ENCODE results near the gene FHOD3.

Gene FHOD3

DNA sequence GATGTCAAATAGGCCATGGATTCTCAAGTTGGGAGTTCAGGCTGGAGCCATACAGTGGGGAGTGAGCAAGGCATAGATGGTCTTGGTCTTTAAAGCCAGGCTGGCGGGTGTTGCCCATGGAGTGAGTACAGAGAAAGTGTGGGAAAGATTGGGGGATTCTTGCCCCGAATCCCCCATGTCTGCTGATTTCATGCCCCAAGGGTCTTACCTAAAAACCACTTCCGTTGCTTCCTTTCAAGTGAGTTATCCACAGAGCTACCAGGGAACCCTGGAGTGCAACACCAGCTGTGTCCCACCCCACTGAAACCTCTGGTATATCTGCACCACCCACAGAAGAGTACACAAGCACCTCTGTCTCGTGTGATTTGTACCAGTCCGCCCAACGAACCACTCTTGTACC, 31.4 kb downstream of the FHOD3 start:
- Histone ChIP-seq H2AFZ (ENCODE audit: low read length) (no peak overlapping the region), H3K27me3 (replicated peaks; ENCODE audit: insufficient read depth, low read length) (no peaks in the 10 kb centered on the region), H3K9me2 (replicated peaks; ENCODE audit: insufficient read depth, low read length) (no peaks in the 10 kb centered on the region), H3K4me1 (ENCODE audit: low read length) (no peaks in the 10 kb centered on the region), H3K9ac (ENCODE audit: low read length) (no peak overlapping the region), H3F3A (ENCODE audit: insufficient read depth, low read length) (no peaks in the 10 kb centered on the region), H3K4me2 (ENCODE audit: low read depth, low read length) (no peak overlapping the region), H4K20me1 (ENCODE audit: insufficient read depth, low read length) (no peaks in the 10 kb centered on the region), H3K79me2 (ENCODE audit: low read length) (no peaks in the 10 kb centered on the region), H3K36me3 (replicated peaks; ENCODE audit: insufficient read depth, low read length) (no peaks in the 10 kb centered on the region), H3K27ac (ENCODE audit: low read length) (no peak overlapping the region), H3K4me3 (ENCODE audit: low read length) (no peak overlapping the region), H3K9me3 (replicated peaks; ENCODE audit: insufficient read depth, low read length) (no peaks in the 10 kb centered on the region)
- no peak for TF ChIP-seq EZH2phosphoT487 (IDR thresholded peaks at IDR 0.05; ENCODE audit: low read length)
- no peak for TF ChIP-seq CTCF (IDR thresholded peaks at IDR 0.05; ENCODE audit: low read length)
- TF ChIP-seq EZH2 (optimal IDR thresholded peaks at IDR 0.05; ENCODE audit: low read depth, low read length) = no peak
- DNase-seq = no peak

GRCh38 chr18:36329684-36330434, 32.3 kb downstream of the FHOD3 start:
- no peak overlapping the region for H2AFZ ChIP-seq (ENCODE audit: low read length)
- no peaks in the 10 kb centered on the region for H3K9me2 ChIP-seq (replicated peaks; ENCODE audit: insufficient read depth, low read length)
- H3K9ac ChIP-seq (ENCODE audit: low read length) = no peak overlapping the region
- H4K20me1 ChIP-seq (ENCODE audit: insufficient read depth, low read length) = no peaks in the 10 kb centered on the region
- H3K4me2 ChIP-seq (ENCODE audit: low read depth, low read length) = no peak overlapping the region
- H3K9me3 ChIP-seq (replicated peaks; ENCODE audit: insufficient read depth, low read length) = no peaks in the 10 kb centered on the region
- H3K27ac ChIP-seq (ENCODE audit: low read length) = no peak overlapping the region
- H3K36me3 ChIP-seq (replicated peaks; ENCODE audit: insufficient read depth, low read length) = no peaks in the 10 kb centered on the region
- H3K79me2 ChIP-seq (ENCODE audit: low read length) = no peaks in the 10 kb centered on the region
- H3K4me1 ChIP-seq (ENCODE audit: low read length) = no peaks in the 10 kb centered on the region
- no peaks in the 10 kb centered on the region for H3F3A ChIP-seq (ENCODE audit: insufficient read depth, low read length)
- no peaks in the 10 kb centered on the region for H3K27me3 ChIP-seq (replicated peaks; ENCODE audit: insufficient read depth, low read length)
- DNase-seq = no peak
- H3K4me3 ChIP-seq (ENCODE audit: low read length) = no peak overlapping the region
- TF ChIP-seq CTCF (IDR thresholded peaks at IDR 0.05; ENCODE audit: low read length) (no peak), EZH2phosphoT487 (IDR thresholded peaks at IDR 0.05; ENCODE audit: low read length) (no peak), EZH2 (optimal IDR thresholded peaks at IDR 0.05; ENCODE audit: low read depth, low read length) (no peak)

DNA sequence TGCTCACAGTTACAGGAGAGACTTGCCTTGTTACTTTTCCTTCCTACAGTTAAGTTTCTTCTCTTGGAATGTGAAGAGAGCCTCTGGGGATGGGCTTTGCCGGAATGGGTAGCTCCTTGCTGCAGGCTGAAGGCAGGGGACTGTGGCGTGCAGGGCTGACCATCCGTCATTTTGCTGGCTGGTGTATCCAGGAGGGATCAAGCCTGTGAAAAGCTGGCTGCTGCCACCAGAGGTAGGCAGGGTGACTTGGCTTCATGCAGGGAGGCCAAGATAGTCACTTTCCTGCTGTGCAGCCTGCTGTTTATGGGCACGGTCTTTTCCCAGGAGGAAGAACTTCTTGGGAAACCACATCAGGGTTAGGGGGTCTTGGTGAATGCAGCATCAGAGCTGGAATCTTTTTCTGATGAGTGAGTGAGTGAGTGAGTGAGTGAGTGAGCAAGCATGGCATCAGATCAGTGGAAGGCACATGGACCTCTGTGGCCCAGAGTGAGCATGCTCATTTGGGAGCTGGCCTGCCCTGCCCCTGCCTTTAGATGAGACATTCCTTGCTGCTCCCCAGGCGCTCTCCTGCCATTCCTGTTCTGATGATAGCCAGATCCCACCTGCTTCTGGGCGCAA, 33.0 kb downstream of the FHOD3 start:
- no peaks in the 10 kb centered on the region for H3K36me3 ChIP-seq (replicated peaks; ENCODE audit: insufficient read depth, low read length)
- H3K4me3 ChIP-seq (ENCODE audit: low read length) = no peak overlapping the region
- H4K20me1 ChIP-seq (ENCODE audit: insufficient read depth, low read length) = no peaks in the 10 kb centered on the region
- no peaks in the 10 kb centered on the region for H3K79me2 ChIP-seq (ENCODE audit: low read length)
- H3K27me3 ChIP-seq (replicated peaks; ENCODE audit: insufficient read depth, low read length) = no peaks in the 10 kb centered on the region
- H3K9me2 ChIP-seq (replicated peaks; ENCODE audit: insufficient read depth, low read length) = no peaks in the 10 kb centered on the region
- H3K4me2 ChIP-seq (ENCODE audit: low read depth, low read length) = no peak overlapping the region
- H3K27ac ChIP-seq (ENCODE audit: low read length) = no peak overlapping the region
- H3F3A ChIP-seq (ENCODE audit: insufficient read depth, low read length) = no peaks in the 10 kb centered on the region
- no peak overlapping the region for H2AFZ ChIP-seq (ENCODE audit: low read length)
- TF ChIP-seq EZH2phosphoT487 (IDR thresholded peaks at IDR 0.05; ENCODE audit: low read length) (no peak), EZH2 (optimal IDR thresholded peaks at IDR 0.05; ENCODE audit: low read depth, low read length) (no peak), CTCF (IDR thresholded peaks at IDR 0.05; ENCODE audit: low read length) (no peak)
- H3K9me3 ChIP-seq (replicated peaks; ENCODE audit: insufficient read depth, low read length) = no peaks in the 10 kb centered on the region
- no peak overlapping the region for H3K9ac ChIP-seq (ENCODE audit: low read length)
- no peaks in the 10 kb centered on the region for H3K4me1 ChIP-seq (ENCODE audit: low read length)
- no peak for DNase-seq

Measured in MM.1S (cell line).